GM19023 (cell line): Measurements from ENCODE around the gene ANO7.

Experiments
- ATAC-seq: cut with Tn5 transposase; IDR thresholded peaks from one replicate; pipeline ENCODE4 v1.9.1; 2021; ENCODE audit warnings: mild to moderate bottlenecking, moderate library complexity; ENCODE audit not compliant: unreplicated experiment

ANO7 gene

DNA sequence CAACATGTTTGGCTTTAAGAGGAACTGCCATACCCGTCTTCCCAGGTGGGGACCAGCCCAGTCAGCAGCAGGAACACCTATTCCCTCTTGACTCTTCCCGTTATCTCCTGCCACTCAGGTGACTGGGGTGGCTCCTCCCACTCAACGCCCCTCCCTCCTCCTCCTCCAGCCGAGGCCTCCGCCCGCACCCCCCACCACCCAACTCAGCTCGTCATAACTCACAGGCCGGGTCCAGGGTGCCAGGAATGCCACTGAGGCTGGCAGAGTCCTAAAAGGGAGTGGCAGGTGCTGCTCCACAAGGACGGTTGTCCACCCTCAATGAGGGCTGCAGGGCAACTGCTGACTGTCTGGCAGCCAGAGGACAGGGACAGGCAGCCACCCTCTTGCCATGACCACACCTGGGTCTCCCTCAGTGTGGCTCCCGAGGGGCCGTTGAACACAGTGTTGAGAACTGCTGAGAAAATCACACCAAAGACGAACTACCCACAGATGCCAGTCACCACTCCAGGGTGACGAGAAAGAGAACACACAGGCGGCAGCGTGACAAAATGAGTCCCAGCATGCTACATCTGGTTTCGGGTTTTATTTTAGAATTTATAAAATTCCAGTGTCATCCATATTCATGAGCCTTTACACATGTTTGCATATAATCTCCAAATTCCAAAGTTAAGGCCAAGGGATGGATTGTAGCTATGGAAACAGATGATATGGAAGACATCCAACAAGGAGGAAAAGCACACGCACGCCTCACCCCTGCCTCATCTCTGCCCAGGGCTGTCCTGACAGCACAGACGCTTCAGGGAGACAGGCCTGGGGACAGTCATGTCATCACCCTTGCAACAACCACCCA, 38.5 kb downstream of the ANO7 start:
- no peak for ATAC-seq

DNA sequence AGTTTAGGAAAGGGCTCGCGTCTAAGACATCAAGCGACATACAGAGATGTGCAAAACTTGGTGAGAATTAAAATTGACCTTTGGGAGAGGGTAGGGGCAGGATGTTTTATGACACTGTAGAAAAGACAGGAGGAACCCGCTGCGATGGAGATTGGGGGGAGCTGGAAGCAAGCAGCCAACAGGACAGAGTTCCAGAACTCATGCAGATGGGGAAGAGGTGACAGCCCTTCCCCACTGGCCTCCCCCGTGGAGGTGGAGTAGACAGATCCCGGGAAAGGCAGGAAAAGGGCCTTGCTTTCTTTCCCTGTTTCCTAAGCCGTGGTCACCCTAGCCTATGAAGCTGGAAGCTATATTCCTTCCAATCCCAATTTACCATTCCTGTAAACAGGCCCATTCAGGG, 39.1 kb downstream of the ANO7 start:
- ATAC-seq, result no peak

DNA sequence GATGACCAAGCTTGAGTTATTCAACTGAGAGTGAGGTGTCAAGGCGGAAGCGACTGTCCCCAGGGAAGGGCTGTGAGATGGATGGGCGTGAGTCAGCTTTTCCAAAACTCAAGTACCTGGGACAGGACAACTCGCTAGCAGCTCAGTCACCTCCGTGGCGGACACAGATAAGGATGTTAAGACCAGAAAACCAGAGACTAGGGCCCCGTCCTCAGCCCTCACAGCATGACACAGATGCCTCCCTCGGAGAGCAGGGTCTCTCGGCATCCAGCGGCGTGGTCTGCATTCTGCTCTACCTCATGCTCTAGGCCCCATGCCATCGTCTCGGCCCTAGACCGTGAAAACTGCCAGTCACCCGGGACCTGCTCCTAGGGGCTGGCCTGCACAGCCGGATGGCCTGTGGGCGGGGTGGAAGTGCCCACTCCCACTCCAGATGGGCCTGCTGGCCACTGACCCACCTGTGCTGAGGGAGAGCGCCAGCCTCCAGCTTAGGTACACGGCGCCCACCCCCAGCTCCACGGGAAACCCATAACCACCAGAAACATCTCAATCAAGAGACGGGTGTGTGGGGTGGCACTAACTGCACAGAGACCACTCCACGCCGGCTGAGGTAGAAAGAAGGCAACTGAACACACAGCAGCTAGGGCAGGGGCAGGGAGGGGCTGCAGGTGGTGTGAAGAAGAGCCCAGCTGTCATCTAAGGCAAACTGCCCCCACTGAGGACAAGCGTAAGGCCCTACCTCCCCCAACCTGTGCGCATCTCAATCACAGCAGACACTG, 39.8 kb downstream of the ANO7 start:
- no peak for ATAC-seq

DNA sequence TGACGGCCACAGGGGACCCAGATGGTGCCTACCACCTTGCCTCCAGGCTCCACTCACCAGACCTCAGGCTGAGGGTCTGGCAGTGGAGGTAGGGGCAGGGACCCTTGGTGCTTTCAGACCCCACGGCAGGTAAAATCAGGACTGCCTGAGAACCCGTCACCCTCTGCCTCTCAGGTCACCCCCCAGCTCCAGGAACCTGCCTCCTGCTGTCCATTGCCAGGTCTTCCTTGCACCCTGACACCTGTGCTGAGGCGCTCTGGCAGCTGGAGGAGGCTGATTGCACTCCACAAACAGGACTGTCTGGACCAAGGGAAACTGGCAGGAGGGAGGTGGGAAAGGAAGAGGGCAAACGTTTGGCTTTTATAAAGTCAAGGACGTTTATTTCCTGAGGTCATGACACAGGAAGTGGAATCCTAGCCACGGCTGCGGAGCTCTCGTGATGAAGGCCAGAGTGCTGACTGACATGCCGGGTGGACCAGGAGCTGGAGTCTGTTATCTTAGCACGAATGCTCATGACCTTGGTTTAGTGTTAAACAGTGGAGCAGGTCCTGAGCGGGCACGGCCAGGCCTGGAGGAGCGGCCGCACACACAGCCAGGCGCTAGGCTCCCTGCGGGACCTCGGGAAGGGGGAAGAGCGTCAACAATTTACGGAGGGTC, 40.5 kb downstream of the ANO7 start:
- no peak for ATAC-seq

DNA sequence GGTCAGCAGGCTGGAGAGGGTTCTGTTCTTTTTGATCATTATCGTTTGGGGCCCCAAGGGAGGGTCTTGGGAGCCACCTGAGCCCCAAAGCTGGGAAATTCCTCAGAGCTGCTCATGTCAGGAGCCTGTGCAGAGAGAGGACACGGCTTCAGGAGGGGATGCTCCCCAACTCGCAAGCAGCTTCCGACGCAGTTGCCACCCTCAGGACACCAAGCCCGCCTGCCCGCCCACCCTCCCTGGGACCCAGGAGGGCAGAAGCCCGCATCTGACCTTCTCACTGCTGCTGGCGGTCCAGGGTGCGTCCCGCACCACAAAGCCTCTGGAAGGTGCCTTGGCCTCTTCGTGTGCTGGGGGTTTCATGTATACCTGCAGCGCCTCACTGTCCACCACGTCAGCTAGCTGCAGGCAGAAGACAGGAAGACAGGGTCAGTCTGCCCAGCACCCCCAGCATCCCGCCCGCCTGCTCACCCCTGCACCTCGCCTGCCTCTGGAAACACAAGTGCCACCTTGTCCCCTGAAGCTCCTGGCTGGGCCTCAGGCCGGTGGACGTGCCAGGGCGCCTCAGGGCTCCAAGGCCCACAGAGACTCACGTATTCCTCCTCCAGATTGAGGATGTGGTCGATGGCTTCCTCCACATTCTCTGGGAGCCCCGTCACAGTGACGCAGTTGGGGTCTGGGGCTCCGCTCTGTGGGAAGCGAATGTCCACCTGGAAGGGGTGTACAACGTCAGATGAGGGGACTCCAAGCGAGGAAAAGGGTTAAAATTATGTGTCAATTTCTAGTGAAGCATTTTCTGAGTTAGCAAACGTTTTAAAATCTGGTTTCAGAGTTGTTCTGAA, 41.3 kb downstream of the ANO7 start:
- ATAC-seq, result no peak

DNA sequence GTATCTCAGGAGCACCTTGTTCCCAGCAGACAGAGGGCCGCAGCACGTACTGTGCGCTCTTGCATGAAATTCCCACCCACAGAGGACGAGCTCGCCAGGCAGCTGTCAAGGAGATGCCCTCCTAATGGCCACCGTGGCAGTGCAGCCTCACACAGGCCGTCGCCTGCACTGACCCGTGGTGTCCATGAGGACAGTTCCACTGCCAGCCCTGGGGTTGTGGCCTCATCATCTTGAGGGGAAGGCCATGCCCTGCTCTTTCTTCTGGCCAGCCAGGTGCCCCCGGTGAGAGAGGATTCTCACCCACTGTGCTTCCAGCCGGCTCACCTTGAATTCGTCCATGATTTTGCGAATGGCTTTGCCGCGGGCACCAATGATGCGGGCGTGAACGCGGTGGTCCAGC, 42.0 kb downstream of the ANO7 start:
- no peak for ATAC-seq

DNA sequence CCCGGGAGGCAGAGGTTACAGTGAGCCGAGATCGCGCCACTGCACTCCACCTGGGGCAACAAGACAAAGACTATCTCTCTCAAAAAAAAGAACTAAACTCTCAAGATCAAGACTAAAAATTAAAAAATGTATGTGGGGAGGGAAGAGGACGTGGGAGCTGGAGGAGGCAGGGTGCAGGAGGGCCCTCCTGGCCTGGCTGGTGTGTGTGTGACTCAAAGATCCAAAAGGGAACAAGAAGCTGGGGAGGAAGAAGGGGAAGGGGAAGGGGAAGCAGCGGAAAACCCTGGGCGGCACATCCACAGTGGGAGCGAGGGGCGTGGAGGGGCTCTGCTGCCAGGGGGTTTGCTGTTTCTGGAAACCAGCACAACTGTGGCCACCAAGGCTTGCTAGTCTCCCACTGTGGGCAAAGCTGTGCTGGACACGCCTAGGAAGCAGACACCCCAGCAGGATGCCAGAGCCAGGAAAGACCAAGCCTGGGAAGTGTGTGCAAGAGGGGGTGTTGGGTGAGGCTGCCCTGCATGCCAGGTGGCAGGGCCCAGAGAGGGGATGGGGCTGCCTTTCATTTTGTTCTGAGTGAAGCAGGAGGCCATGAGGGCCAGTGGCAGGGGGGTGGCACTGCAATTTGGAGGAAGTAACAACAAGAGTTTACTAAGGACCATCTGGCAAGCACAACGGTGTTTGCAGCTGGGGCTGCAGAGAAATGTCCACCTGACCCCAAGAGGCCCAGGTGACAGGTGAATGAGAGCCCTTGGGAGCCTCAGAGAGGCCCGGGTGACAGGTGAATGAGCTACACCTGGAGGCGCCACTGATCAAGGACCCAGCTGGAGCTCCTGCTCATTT, 44.5 kb downstream of the ANO7 start:
- no peak for ATAC-seq

DNA sequence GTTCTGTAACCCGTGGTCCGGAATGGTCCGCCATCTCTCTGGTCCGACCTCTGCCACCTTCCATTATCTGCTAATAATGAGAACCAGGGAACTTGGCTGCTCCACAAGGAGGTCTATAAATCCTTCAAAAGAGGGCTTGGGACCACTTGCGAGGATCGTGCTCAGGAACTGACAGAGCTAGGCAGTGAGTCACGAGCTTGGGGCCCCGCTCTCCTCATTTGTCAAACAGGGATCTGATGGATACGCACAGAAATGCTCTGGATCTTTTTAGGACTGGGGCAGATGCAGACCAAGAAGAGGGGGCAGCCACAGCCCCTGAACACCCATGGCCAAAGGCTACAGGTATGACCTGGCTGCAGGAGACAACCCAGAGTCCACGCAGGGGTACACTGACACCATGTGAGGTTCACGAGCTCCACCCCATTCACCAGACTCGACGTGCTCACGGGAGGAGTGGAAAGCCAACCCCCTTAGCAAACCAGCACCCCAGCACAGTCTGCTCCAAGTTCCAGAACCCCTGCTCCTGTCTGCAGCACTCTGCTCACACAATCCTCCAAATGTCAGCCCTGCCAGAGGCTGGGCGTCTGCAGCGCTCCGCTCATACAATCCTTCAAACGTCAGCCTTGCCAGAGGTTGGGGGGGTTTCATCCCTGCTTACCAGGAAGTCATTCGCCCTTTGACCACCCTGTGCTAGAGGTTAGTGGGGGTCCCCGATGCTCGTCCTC, 45.8 kb downstream of the ANO7 start:
- ATAC-seq, result no peak

DNA sequence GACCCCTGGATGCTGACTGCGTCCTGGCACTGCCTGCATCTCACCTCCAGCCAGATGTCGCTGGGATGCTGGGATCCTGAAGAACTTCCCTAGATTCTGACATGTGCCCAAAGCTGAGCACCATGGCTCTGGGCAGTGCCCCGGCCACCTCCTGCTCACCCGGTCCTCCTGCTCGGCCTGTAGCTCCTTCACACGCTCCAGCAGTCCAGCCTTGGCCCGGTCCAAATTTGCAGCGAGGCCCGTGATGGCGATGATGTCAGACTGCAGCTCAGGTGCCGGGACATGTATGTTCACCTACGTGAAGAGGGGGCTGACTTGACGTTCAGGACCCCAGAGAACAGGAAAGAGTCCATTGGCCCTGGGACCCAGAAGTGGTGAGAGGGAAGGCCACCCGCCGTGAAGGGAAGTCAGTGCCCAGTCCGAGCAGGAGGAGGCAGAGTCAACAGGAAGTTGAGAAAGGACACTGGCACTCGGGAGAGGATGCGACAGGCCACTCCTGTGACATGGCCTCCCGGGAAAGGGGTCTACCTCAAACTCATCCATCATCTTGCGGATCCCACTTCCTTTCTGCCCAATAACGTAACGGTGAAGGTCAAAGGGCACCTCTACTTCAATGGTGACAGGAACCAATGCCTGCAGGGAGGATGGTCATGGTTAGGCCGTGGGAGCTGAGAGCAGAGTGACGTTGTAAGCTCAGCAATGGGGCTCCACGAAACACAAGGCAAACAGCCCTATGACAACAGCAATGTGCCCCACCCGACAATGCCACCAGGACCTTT, 46.7 kb downstream of the ANO7 start:
- no peak for ATAC-seq

DNA sequence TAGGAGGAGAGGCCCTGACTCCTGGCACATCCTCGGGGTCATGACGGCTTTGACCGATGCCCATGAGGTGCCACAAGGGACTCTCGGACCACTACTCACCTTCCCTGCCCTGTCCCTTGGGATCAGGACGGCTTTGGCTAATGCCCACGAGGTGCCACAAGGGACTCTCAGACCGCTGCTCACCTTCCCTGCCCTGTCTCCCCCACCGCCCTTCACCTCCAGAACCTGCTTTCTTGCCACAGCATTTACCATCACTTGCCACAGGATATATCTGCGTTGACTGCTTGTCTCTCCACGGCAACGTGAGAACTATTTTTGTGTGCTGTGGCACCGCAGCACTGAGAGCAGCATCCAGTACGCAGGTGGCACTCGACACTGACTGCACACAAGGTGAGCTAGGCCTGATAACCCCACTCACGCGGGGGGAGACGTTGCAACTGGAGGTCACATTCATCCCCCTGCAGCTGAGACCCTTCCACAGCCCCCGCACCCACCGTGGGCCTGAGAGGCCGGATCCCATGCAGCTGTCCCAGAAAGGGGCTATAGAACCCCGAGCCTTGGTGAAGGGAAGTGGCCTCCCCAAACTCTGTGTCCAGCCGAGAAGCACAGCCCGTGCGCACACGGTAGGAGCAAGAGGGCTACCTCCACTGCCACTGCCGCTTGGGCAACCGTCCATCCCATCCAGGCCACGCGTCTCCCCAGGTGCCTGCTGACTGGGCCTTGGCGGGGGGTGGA, 47.5 kb downstream of the ANO7 start:
- ATAC-seq, result no peak

DNA sequence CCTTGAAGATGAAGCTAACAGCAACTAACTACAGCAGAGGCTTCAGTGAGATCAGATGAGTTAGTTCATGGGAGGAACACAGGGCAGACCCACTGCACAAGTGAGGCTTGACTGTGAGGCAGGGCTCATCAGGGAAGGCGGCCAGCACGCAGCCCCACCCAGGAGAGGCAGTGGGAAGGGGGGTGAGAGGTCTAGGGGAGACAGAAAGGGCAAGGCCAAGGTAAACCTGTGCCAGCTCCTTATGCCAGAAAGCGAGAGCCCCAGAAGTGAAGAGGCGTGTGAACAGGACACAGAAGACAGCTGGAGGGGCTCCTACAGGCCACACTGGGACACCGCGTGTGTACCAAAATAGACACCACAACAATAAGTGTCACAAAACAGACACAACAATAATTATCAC, 48.6 kb downstream of the ANO7 start:
- ATAC-seq, result no peak

DNA sequence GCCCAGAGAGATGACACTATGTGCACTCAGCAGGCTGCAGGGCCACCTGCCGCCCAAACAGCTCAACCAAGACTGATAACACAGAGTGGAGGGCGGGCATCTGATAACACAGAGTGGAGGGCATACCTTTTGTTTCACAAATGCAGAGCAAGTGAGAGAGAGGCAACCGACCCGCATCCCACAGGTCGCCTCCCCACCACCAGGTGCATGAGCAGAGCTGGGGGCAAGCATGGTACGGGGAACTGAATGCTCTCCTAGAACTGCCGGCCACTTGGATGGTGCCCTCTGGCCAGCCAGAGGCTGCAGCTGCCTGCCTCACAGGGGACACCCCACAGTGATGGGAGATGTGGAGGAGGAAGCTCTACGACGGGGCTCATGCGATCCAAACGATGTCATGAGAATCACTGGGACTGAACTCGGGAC, 49.5 kb downstream of the ANO7 start:
- no peak for ATAC-seq

DNA sequence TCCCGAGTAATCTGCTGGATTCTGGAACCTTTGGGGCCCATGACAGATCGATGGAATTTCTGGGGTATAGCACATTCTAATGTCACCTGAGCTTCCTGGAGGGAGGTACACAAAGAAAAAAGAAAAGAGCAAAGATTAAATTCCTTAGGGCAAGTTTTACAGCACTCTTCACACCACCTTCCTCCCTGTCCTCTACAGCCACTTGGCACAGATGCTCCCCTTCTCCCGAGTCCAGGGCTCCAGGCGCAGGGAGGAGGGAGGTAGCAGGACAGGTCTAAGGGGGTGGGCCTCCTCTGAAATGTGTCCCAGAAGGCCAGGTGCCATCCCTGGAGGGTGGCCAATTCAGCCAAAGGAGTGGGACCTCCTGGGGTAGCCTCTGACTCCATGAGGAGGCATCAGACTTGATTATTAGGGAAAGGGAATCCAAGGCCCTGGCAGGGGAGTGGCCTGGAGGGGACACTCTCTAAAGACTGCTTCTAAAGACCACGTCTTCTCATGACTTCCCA, 50.3 kb downstream of the ANO7 start:
- ATAC-seq, result no peak

DNA sequence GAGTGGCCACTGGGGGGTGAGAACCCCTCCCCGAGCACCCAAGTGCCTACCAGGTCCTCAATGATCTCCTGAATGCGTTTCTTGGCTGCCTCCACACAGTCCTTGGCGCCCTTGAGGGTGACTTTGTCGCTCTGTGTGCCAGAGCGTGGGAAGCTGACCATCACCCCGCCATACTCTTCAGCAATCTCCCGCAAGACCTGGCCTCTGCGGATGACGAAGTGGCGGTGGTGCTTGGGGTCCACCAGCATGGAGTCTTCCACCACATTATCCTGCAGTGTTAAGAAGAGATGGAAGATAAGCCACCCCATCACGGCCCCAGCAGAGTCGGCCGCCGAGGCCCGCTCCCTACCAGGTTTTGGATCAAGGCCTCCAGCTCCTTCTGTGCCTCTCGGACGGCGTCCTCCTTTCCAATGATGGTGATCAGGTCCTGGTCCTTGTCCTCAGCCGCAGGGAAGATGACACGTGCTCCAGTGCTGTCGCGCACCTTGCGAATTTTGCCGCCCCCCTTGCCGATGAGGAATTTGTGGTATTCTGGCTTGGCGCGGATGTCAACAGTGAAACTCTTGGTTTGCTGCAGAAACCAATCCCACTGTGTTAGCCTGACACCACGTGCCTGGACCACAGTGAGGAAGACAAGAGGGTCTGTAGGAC, 51.2 kb downstream of the ANO7 start:
- ATAC-seq, result no peak

DNA sequence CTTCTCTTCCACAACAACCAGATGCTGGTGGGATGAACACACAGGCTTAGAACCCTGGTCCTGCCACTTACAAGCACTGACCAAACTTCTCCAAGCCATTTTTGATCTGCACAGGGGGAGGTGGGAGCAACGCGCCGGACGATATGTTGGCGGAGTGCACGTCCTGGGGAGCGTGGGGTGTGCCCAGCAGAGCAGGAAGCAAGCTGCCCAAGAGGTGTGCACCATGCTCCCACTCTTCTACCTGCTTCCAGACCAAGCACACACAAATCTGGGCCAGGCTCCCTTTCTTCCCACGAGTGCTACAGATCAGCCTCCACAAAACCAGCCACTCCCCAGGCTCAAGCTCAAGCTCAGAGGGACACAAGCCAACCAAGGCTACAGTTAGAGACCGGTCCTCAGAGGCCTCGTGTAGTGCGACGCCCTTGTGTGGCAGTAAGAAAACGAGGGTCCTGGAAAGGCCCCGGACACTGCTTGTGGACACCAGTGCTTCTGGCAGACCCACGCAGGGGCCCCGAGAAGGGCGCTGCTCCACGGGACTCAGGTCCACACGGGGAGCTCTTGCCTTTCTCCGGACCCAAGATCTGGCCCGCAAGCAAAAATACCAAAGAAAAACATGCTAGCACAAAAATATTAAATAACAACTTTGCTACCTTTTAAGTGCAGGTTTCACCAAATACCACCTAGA, 52.0 kb downstream of the ANO7 start:
- no peak for ATAC-seq

DNA sequence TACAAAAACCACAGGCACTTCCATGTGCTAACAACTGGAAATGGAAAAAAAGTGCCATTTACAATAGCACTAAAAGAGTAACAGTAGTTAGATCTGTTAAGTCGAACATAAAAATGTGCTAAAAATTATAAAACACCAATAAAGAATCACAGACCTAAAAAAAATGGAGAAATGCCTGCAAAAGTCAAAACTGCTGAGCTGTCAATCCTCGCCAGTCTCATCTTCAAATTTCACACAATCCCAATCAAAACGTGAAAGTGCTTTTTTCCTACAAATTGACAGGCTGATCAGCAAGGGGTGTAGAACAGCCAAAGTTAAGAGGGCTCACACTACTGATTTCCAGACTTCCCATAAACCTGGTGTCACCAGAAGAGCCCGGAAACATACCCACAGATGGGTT, 53.2 kb downstream of the ANO7 start:
- no peak for ATAC-seq

DNA sequence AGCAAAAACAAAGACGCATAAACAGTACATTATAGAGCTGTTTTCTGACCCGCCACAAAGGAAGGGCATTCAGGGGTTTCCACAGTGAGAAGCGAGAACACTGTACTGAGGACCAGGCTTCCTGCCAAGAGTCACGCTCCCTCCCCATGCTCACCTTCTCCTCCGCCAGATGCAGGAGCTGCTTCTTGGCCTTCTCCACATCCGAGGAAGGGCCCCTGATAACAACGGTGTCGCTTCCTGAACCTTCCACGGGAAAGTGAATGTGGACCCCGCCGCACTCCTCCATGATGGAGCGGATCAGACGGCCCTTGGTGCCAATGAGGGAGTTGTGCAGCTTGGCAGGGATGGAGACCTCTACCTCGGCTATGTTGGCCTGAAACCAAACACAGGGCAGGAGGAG, 53.8 kb downstream of the ANO7 start:
- ATAC-seq, result no peak
